ENCODE results near the gene OR52M1.

Gene OR52M1

GRCh38 chr11:4560467-4560866, 15.5 kb downstream of the OR52M1 start:
- DNase-seq (ENCODE audit: low spot score) = no peak
- TF ChIP-seq CTCF (IDR thresholded peaks at IDR 0.05; ENCODE audit: extremely low read depth, insufficient read depth, missing control alignments) = no peak
- in situ Hi-C loops (cut with MboI; ENCODE audit: low pct_unique_long_range_greater_than_20kb, low sequenced_read_pairs, unreplicated experiment) = no loop called here

GRCh38 chr11:4565371-4565770, 20.4 kb downstream of the OR52M1 start:
- in situ Hi-C loops (cut with MboI; ENCODE audit: low pct_unique_long_range_greater_than_20kb, low sequenced_read_pairs, unreplicated experiment) = no loop called here
- TF ChIP-seq CTCF (IDR thresholded peaks at IDR 0.05; ENCODE audit: extremely low read depth, insufficient read depth, missing control alignments) = no peak
- DNase-seq (ENCODE audit: low spot score) = no peak

GRCh38 chr11:4569075-4569474, 24.1 kb downstream of the OR52M1 start:
- no peak for TF ChIP-seq CTCF (IDR thresholded peaks at IDR 0.05; ENCODE audit: extremely low read depth, insufficient read depth, missing control alignments)
- in situ Hi-C loops (cut with MboI; ENCODE audit: low pct_unique_long_range_greater_than_20kb, low sequenced_read_pairs, unreplicated experiment) = no loop called here
- DNase-seq (ENCODE audit: low spot score) = no peak

GRCh38 chr11:4576880-4577279, 31.9 kb downstream of the OR52M1 start:
- TF ChIP-seq CTCF (IDR thresholded peaks at IDR 0.05; ENCODE audit: extremely low read depth, insufficient read depth, missing control alignments) = no peak
- no peak for DNase-seq (ENCODE audit: low spot score)
- in situ Hi-C loops (cut with MboI; ENCODE audit: low pct_unique_long_range_greater_than_20kb, low sequenced_read_pairs, unreplicated experiment) = no loop called here

- DNase-seq (ENCODE audit: low spot score) = no peak
- in situ Hi-C loops (cut with MboI; ENCODE audit: low pct_unique_long_range_greater_than_20kb, low sequenced_read_pairs, unreplicated experiment) = no loop called here
- TF ChIP-seq CTCF (IDR thresholded peaks at IDR 0.05; ENCODE audit: extremely low read depth, insufficient read depth, missing control alignments) = no peak
Measured at GRCh38 chr11:4577761-4578160, 32.8 kb downstream of the OR52M1 start.

- in situ Hi-C loops (cut with MboI; ENCODE audit: low pct_unique_long_range_greater_than_20kb, low sequenced_read_pairs, unreplicated experiment) = no loop called here
- no peak for TF ChIP-seq CTCF (IDR thresholded peaks at IDR 0.05; ENCODE audit: extremely low read depth, insufficient read depth, missing control alignments)
- no peak for DNase-seq (ENCODE audit: low spot score)
Measured at GRCh38 chr11:4578624-4579023, 33.6 kb downstream of the OR52M1 start.

GRCh38 chr11:4580124-4580523, 35.1 kb downstream of the OR52M1 start:
- in situ Hi-C loops (cut with MboI; ENCODE audit: low pct_unique_long_range_greater_than_20kb, low sequenced_read_pairs, unreplicated experiment) = no loop called here
- no peak for DNase-seq (ENCODE audit: low spot score)
- no peak for TF ChIP-seq CTCF (IDR thresholded peaks at IDR 0.05; ENCODE audit: extremely low read depth, insufficient read depth, missing control alignments)

Measured in GM13977 (cell line).